IMR-90 (cell line): ENCODE data around the gene CALHM6. TPM values are rescaled to one million over a fixed set of nuclear protein-coding genes. Genes with fewer than 3 reads are reported as not detected.

Source experiments
- ATAC-seq: fragments of 200-7000 bp; cut with Tn5 transposase; 2 replicates; pipeline ENCODE4 v1.9.1; 2020; ENCODE audit warnings: low read depth, mild to moderate bottlenecking, moderate library complexity
- BruUV-seq: library from RNA; stranded (reverse); fragments of 400-500 nt; replicated peaks from 2 replicates; lab custom pipeline; 2021; lab: Mats Ljungman, UMichigan
- CTCF ChIA-PET: fragments of 300-600 bp; formaldehyde crosslinking; extraction: SDS; loops from one replicate; lab custom pipeline; 2021; ENCODE audit warnings: antibody characterized with exemption; lab: Yijun Ruan, JAX
- POLR2A ChIA-PET: fragments of 300-600 bp; sonication (Branson Sonifier 250); formaldehyde crosslinking; loops from one replicate; lab custom pipeline; 2022; ENCODE audit warnings: antibody characterized with exemption; ENCODE audit not compliant: unreplicated experiment; lab: Charles Lee
- DNase-seq: peaks from one replicate; pipeline ENCODE4 v3.0.0; 2013
- H2AFZ ChIP-seq: replicated peaks from 2 replicates; pipeline ENCODE3; 2013; ENCODE audit warnings: low read length, mild to moderate bottlenecking; ENCODE audit not compliant: poor library complexity
- H2AK5ac ChIP-seq: 2 replicates; pipeline ENCODE4 v1.6.1; 2013; ENCODE audit warnings: low read depth, low read length, inconsistent platforms
- H2AK9ac ChIP-seq: replicated peaks from 2 replicates; pipeline ENCODE3; 2013; ENCODE audit warnings: mild to moderate bottlenecking, low read depth, low read length, moderate library complexity; ENCODE audit not compliant: poor library complexity
- H2BK120ac ChIP-seq: 2 replicates; pipeline ENCODE4 v1.6.1; 2013; ENCODE audit warnings: low read depth, low read length, inconsistent platforms
- H2BK15ac ChIP-seq: 3 replicates; pipeline ENCODE4 v1.6.1; 2013; ENCODE audit warnings: low read depth, low read length, inconsistent platforms
- H2BK20ac ChIP-seq: 2 replicates; pipeline ENCODE4 v1.6.1; 2013; ENCODE audit warnings: low read depth, mild to moderate bottlenecking, inconsistent platforms, low read length, moderate library complexity
- H2BK5ac ChIP-seq: 2 replicates; pipeline ENCODE4 v1.6.1; 2013; ENCODE audit warnings: mild to moderate bottlenecking, low read depth, low read length, inconsistent platforms; ENCODE audit not compliant: poor library complexity, severe bottlenecking
- H3K14ac ChIP-seq: replicated peaks from 2 replicates; pipeline ENCODE4 v1.6.1; 2013; ENCODE audit warnings: low read depth, low read length, inconsistent platforms
- H3K18ac ChIP-seq: 2 replicates; pipeline ENCODE4 v1.6.1; 2013; ENCODE audit warnings: low read depth, low read length, control low read depth
- H3K23ac ChIP-seq: 2 replicates; pipeline ENCODE4 v1.6.1; 2013; ENCODE audit warnings: low read depth, low read length, inconsistent platforms
- H3K27ac ChIP-seq: 2 replicates; pipeline ENCODE4 v1.5.1; 2013; ENCODE audit warnings: mild to moderate bottlenecking, control low read depth, low read length; ENCODE audit not compliant: insufficient read depth
- H3K27me3 ChIP-seq: 2 replicates; pipeline ENCODE4 v1.6.1; 2013; ENCODE audit warnings: low read length; ENCODE audit not compliant: control insufficient read depth, insufficient read depth
- H3K36me3 ChIP-seq: 2 replicates; pipeline ENCODE4 v1.6.1; 2013; ENCODE audit warnings: low read length, mixed read lengths; ENCODE audit not compliant: control insufficient read depth, insufficient read depth
- H3K4ac ChIP-seq: 2 replicates; pipeline ENCODE4 v1.6.1; 2013; ENCODE audit warnings: low read depth, low read length, inconsistent platforms
- H3K4me1 ChIP-seq: 2 replicates; pipeline ENCODE4 v1.6.1; 2013; ENCODE audit warnings: low read length, mixed read lengths; ENCODE audit not compliant: control insufficient read depth, insufficient read depth
- H3K4me2 ChIP-seq: 2 replicates; pipeline ENCODE4 v1.6.1; 2013; ENCODE audit warnings: low read depth, mild to moderate bottlenecking, control low read depth, low read length, moderate library complexity
- H3K4me3 ChIP-seq: 2 replicates; pipeline ENCODE4 v1.5.1; 2013; ENCODE audit warnings: low read depth, mild to moderate bottlenecking, control low read depth, low read length, moderate library complexity; ENCODE audit not compliant: insufficient read depth
- H3K56ac ChIP-seq: 2 replicates; pipeline ENCODE4 v1.6.1; 2013; ENCODE audit warnings: low read length, inconsistent platforms; ENCODE audit not compliant: insufficient read depth; ENCODE audit errors: extremely low read depth
- H3K79me1 ChIP-seq, 2 experiments: 2 replicates each; pipeline ENCODE4 v1.6.1; 2013; ENCODE audit warnings: low read length in 2 of 2, inconsistent platforms in 1 of 2, low read depth in 1 of 2
- H3K9ac ChIP-seq: 2 replicates; pipeline ENCODE4 v1.6.1; 2013; ENCODE audit warnings: low read depth, low read length, control low read depth
- H3K9me1 ChIP-seq: 2 replicates; pipeline ENCODE4 v1.6.1; 2013; ENCODE audit warnings: low read length, inconsistent platforms; ENCODE audit not compliant: insufficient read depth
- H3K9me3 ChIP-seq: 2 replicates; pipeline ENCODE4 v1.6.1; 2013; ENCODE audit warnings: low read length; ENCODE audit not compliant: control insufficient read depth, insufficient read depth
- H4K20me1 ChIP-seq: 2 replicates; pipeline ENCODE4 v1.6.1; 2013; ENCODE audit warnings: low read length, inconsistent platforms; ENCODE audit not compliant: insufficient read depth
- H4K5ac ChIP-seq: 2 replicates; pipeline ENCODE4 v1.6.1; 2013; ENCODE audit warnings: mild to moderate bottlenecking, low read depth, low read length, control low read depth
- H4K8ac ChIP-seq, 2 experiments: 2 replicates each; pipeline ENCODE4 v1.6.1; 2013; ENCODE audit warnings: low read depth in 2 of 2, low read length in 2 of 2, control low read depth in 1 of 2, inconsistent platforms in 1 of 2
- H4K91ac ChIP-seq: 2 replicates; pipeline ENCODE4 v1.6.1; 2013; ENCODE audit warnings: low read depth, low read length, inconsistent platforms; ENCODE audit not compliant: insufficient read depth
- BHLHE40 ChIP-seq: fragments of 150-350 bp; IDR thresholded peaks from 2 replicates; pipeline ENCODE4 v1.6.1; 2016; ENCODE audit warnings: mild to moderate bottlenecking, low read depth, low read length
- CEBPB ChIP-seq: IDR thresholded peaks from 2 replicates; pipeline ENCODE4 v1.6.1; 2012; ENCODE audit warnings: low read depth, low read length, improper control_type of control experiment
- CHD1 ChIP-seq: IDR thresholded peaks from 2 replicates; pipeline ENCODE4 v1.6.1; 2012; ENCODE audit warnings: low read depth, low read length, improper control_type of control experiment
- FOS ChIP-seq: fragments of 150-350 bp; IDR thresholded peaks from 2 replicates; pipeline ENCODE4 v1.6.1; 2016; ENCODE audit warnings: low read depth, low read length
- MXI1 ChIP-seq: IDR thresholded peaks from 2 replicates; pipeline ENCODE4 v1.6.1; 2012; ENCODE audit warnings: low read depth, mild to moderate bottlenecking, low read length, moderate library complexity, borderline replicate concordance
- NFE2L2 ChIP-seq: fragments of 150-350 bp; IDR thresholded peaks from 2 replicates; pipeline ENCODE4 v1.6.1; 2016; ENCODE audit warnings: low read depth, mild to moderate bottlenecking, low read length
- POLR2A ChIP-seq: IDR thresholded peaks from 2 replicates; pipeline ENCODE4 v1.6.1; 2012; ENCODE audit warnings: mild to moderate bottlenecking, low read depth, low read length
- RAD21 ChIP-seq: IDR thresholded peaks from 2 replicates; pipeline ENCODE4 v1.6.1; 2012; ENCODE audit warnings: low read length, improper control_type of control experiment
- RCOR1 ChIP-seq: IDR thresholded peaks from 2 replicates; pipeline ENCODE4 v1.6.1; 2012; ENCODE audit warnings: mild to moderate bottlenecking, low read length, improper control_type of control experiment; ENCODE audit not compliant: insufficient replicate concordance
- RFX5 ChIP-seq: IDR thresholded peaks from 2 replicates; pipeline ENCODE4 v1.8.0; 2012; ENCODE audit warnings: low read depth, mild to moderate bottlenecking, low read length, moderate library complexity
- SMC3 ChIP-seq: fragments of 150-350 bp; IDR thresholded peaks from 2 replicates; pipeline ENCODE4 v1.6.1; 2016; ENCODE audit warnings: low read depth, mild to moderate bottlenecking, antibody characterized with exemption, low read length, moderate library complexity
- WGBS, 2 experiments: methylation state at CpG; one replicate each; pipeline versions ENCODE4 v1.1.5 to v1.1.7; 2013; ENCODE audit warnings: missing lambda C conversion rate in 2 of 2; ENCODE audit not compliant: insufficient read length in 1 of 2; ENCODE audit errors: extremely low coverage in 2 of 2; 5-methylcytosine and 5-hydroxymethylcytosine counted together
- dilution Hi-C: fragments of 300-500 bp; cut with HindIII; formaldehyde crosslinking; loops from one replicate; pipeline ENCODE4 v1.14.3; 2018; ENCODE audit warnings: low sequenced_read_pairs; ENCODE audit not compliant: unreplicated experiment
- in situ Hi-C: fragments of 300-500 bp; cut with MboI; formaldehyde crosslinking; loops from 3 replicates; pipeline ENCODE4 v1.14.3; 2019; ENCODE audit warnings: low sequenced_read_pairs, inconsistent platforms, mixed read lengths
- intact Hi-C: fragments of 100-400 bp; cut with micrococcal nuclease; formaldehyde crosslinking; loops from 2 replicates; pipeline ENCODE4 v1.10.0; 2022
- polyA plus RNA-seq, 3 experiments: library from polyadenylated mRNA; depleted of rRNA; stranded (reverse); fragments of >200 nt; gene quantifications; 2 replicates each; pipeline ENCODE4 v1.2.3, GENCODE V29; 2012; ENCODE audit warnings: low replicate concordance in 1 of 3
- total RNA-seq: library from RNA; depleted of rRNA; stranded (reverse); fragments of >200 nt; gene quantifications from 2 replicates; pipeline ENCODE4 v1.2.3, GENCODE V29; 2012
- TF ChIP-seq, protein P1 (sequence below): conservative IDR thresholded peaks from 2 replicates; pipeline ENCODE4 v1.5.1; 2012; ENCODE audit warnings: mild to moderate bottlenecking, low read depth, low read length, improper control_type of control experiment
- TF ChIP-seq, protein P2 (sequence below): fragments of 150-350 bp; IDR thresholded peaks from 2 replicates; pipeline ENCODE4 v1.6.1; 2017; ENCODE audit warnings: mild to moderate bottlenecking, antibody characterized with exemption, low read length, low read depth

Gene CALHM6
- total and polyA plus RNA-seq, 2 of the 4 experiments (the other 2 are of a cell fraction): 0.72 to 1.5 TPM

DNA sequence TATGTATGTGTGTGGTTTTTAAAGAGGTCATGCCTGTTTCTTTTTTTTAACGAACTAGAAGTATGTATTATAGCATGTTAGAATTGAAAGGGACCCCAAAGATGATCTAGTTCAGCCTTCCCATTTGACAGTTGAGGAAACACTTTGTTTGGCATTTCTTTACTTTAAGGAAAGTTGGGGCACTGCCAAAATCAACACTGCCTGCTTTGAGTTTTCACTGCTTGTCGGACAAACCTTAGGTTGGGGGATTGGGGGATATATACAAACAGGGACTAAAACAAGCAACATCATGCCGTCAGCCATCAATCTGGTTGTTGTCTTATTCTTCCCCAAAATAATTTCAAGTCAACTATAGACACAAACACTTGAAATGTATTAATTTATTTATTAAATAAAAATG lies 14.1 kb upstream of the CALHM6 start:
- no peak overlapping the region for H2AFZ ChIP-seq
- H3K4ac ChIP-seq: peak overlapping the region; percentile 75
- 20% methylated on average over 1 of the region's 3 CpGs; no CpG with 5 or more reads in 1 of the 2 experiments for WGBS, 2 experiments
- H3K14ac ChIP-seq: peak overlapping the region; percentile 29; the same call in 1 of the 2 replicates
- peak overlapping the region; percentile 88 for H2BK20ac ChIP-seq
- no peak for TF ChIP-seq SMC3
- no peak for TF ChIP-seq MXI1
- TF ChIP-seq NFE2L2: no peak
- no peak for TF ChIP-seq RAD21
- TF ChIP-seq RFX5: no peak
- TF ChIP-seq POLR2A: no peak
- no peak for TF ChIP-seq BHLHE40
- no peak for TF ChIP-seq FOS
- TF ChIP-seq CHD1: no peak
- TF ChIP-seq, protein P1, sequence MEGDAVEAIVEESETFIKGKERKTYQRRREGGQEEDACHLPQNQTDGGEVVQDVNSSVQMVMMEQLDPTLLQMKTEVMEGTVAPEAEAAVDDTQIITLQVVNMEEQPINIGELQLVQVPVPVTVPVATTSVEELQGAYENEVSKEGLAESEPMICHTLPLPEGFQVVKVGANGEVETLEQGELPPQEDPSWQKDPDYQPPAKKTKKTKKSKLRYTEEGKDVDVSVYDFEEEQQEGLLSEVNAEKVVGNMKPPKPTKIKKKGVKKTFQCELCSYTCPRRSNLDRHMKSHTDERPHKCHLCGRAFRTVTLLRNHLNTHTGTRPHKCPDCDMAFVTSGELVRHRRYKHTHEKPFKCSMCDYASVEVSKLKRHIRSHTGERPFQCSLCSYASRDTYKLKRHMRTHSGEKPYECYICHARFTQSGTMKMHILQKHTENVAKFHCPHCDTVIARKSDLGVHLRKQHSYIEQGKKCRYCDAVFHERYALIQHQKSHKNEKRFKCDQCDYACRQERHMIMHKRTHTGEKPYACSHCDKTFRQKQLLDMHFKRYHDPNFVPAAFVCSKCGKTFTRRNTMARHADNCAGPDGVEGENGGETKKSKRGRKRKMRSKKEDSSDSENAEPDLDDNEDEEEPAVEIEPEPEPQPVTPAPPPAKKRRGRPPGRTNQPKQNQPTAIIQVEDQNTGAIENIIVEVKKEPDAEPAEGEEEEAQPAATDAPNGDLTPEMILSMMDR: no peak
- TF ChIP-seq RCOR1: no peak
- TF ChIP-seq CEBPB: no peak
- TF ChIP-seq, protein P2, sequence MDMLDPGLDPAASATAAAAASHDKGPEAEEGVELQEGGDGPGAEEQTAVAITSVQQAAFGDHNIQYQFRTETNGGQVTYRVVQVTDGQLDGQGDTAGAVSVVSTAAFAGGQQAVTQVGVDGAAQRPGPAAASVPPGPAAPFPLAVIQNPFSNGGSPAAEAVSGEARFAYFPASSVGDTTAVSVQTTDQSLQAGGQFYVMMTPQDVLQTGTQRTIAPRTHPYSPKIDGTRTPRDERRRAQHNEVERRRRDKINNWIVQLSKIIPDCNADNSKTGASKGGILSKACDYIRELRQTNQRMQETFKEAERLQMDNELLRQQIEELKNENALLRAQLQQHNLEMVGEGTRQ: no peak
- peak overlapping the region in 1 of 2 experiments; percentile 82; a peak in 2 of 4 replicates for H4K8ac ChIP-seq
- peak overlapping the region; percentile 88 for H2BK120ac ChIP-seq
- no TSS peak for BruUV-seq
- peak overlapping the region; percentile 61 for H3K23ac ChIP-seq
- no peak overlapping the region for H2AK9ac ChIP-seq
- peak overlapping the region; percentile 97 for H3K18ac ChIP-seq
- H2BK5ac ChIP-seq: peak overlapping the region; percentile 92
- peaks cover 5 to 12% of the 10 kb centered on the region in 2 experiments; a peak in 3 of 4 replicates for H3K79me1 ChIP-seq
- H3K4me1 ChIP-seq: peaks cover 9% of the 10 kb centered on the region
- peak overlapping the region; percentile 70; the same call in 1 of the 2 replicates for H3K56ac ChIP-seq
- CTCF ChIA-PET: interaction anchor here (0.6 to 2.8 kb wide), 5 partner anchors 14 to 159 kb away, joined by 3 to 12 read pairs (median 3); partner anchors contain the start of gene CALHM5
- H3K4me2 ChIP-seq: peak overlapping the region; percentile 94
- peak overlapping the region; percentile 36 for H4K5ac ChIP-seq
- peaks cover 23% of the 10 kb centered on the region for H3K9me1 ChIP-seq
- intact Hi-C loops (loop anchor here (1.0 to 5.0 kb wide), 3 partner anchors 64 to 115 kb away; partner anchors contain the start of genes CALHM5 and DSE), dilution Hi-C loops (no loop called here), in situ Hi-C loops (loop anchor here (25.0 kb wide), 1 partner anchor 160 kb away; the partner anchor contains the start of gene TSPYL1)
- no peak for ATAC-seq
- no peak overlapping the region for H3K4me3 ChIP-seq
- H4K91ac ChIP-seq: peak overlapping the region; percentile 73
- H2AK5ac ChIP-seq: peak overlapping the region; percentile 37; the same call in 1 of the 2 replicates
- peaks cover 3% of the 10 kb centered on the region; the same call in 1 of the 2 replicates for H4K20me1 ChIP-seq
- H2BK15ac ChIP-seq: peak overlapping the region; percentile 58; the same call in 1 of the 3 replicates
- H3K27me3 ChIP-seq: no peaks in the 10 kb centered on the region
- POLR2A ChIA-PET: no interaction called here
- H3K27ac ChIP-seq: peak overlapping the region; percentile 96; the same call in 1 of the 2 replicates
- H3K9me3 ChIP-seq: no peaks in the 10 kb centered on the region
- H3K36me3 ChIP-seq: no peaks in the 10 kb centered on the region; the same call in 1 of the 2 replicates
- DNase-seq: no peak
- peak overlapping the region; percentile 66; the same call in 1 of the 2 replicates for H3K9ac ChIP-seq
